SK-N-SH treated with all-trans-retinoic acid at 6 μM for 48 hours (cell line): ENCODE measurements around the gene TM4SF20.

Source experiments
- ATAC-seq: fragments of 200-7000 bp; cut with Tn5 transposase; 3 replicates; pipeline ENCODE4 v1.9.1; 2020; ENCODE audit warnings: mild to moderate bottlenecking, moderate library complexity
- ARNTL ChIP-seq: fragments of 450-650 bp; formaldehyde crosslinking; IDR thresholded peaks from 2 replicates; pipeline ENCODE4 v1.5.0; 2020; ENCODE audit warnings: low read depth, mild to moderate bottlenecking, moderate library complexity, borderline replicate concordance
- BACH2 ChIP-seq: fragments of 250-450 bp; sonication (Bioruptor Pico); IDR thresholded peaks from 2 replicates; pipeline ENCODE4 v1.9.0; 2021; ENCODE audit warnings: mild to moderate bottlenecking, borderline replicate concordance
- CREB5 ChIP-seq: fragments of 250-450 bp; sonication (Bioruptor Pico); IDR thresholded peaks from 2 replicates; pipeline ENCODE4 v1.5.1; 2020; ENCODE audit warnings: low read depth, mild to moderate bottlenecking, moderate library complexity
- CSDC2 ChIP-seq: fragments of 250-450 bp; sonication (Bioruptor Pico); IDR thresholded peaks from 2 replicates; pipeline ENCODE4 v1.5.0; 2020; ENCODE audit warnings: mild to moderate bottlenecking, moderate library complexity
- ESRRG ChIP-seq: fragments of 250-450 bp; sonication (Bioruptor Pico); IDR thresholded peaks from 2 replicates; pipeline ENCODE4 v1.6.1; 2021; ENCODE audit warnings: mild to moderate bottlenecking
- GLIS3 ChIP-seq: fragments of 250-450 bp; sonication (Bioruptor Pico); IDR thresholded peaks from 2 replicates; pipeline ENCODE4 v1.5.0; 2020; ENCODE audit warnings: mild to moderate bottlenecking, moderate library complexity
- ISL1 ChIP-seq: fragments of 250-450 bp; sonication (Bioruptor Pico); IDR thresholded peaks from 2 replicates; pipeline ENCODE4 v2.1.2; 2022; ENCODE audit warnings: mild to moderate bottlenecking, moderate library complexity
- OSR1 ChIP-seq: fragments of 250-450 bp; sonication (Bioruptor Pico); IDR thresholded peaks from 2 replicates; pipeline ENCODE4 v1.8.0; 2022; ENCODE audit warnings: moderate library complexity, mild to moderate bottlenecking, inconsistent platforms
- RARB ChIP-seq: fragments of 250-450 bp; sonication (Bioruptor Pico); IDR thresholded peaks from 2 replicates; pipeline ENCODE4 v1.8.0; 2021; ENCODE audit warnings: mild to moderate bottlenecking, moderate library complexity
- SNAI2 ChIP-seq: fragments of 250-450 bp; sonication (Bioruptor Pico); IDR thresholded peaks from 2 replicates; pipeline ENCODE4 v1.5.0; 2020; ENCODE audit warnings: mild to moderate bottlenecking, moderate library complexity
- TOX ChIP-seq: fragments of 250-450 bp; sonication (Bioruptor Pico); IDR thresholded peaks from 2 replicates; pipeline ENCODE4 v1.8.0; 2021; ENCODE audit warnings: mild to moderate bottlenecking, moderate library complexity, borderline replicate concordance
- ZC3H10 ChIP-seq: fragments of 250-450 bp; sonication (Bioruptor Pico); IDR thresholded peaks from 2 replicates; pipeline ENCODE4 v1.5.1; 2021; ENCODE audit warnings: mild to moderate bottlenecking, moderate library complexity
- ZFP3 ChIP-seq: fragments of 250-450 bp; sonication (Bioruptor Pico); IDR thresholded peaks from 2 replicates; pipeline ENCODE4 v1.5.0; 2020; ENCODE audit warnings: mild to moderate bottlenecking, moderate library complexity
- ZNF565 ChIP-seq: fragments of 450-650 bp; formaldehyde crosslinking; conservative IDR thresholded peaks from 2 replicates; pipeline ENCODE4 v1.5.0; 2020; ENCODE audit warnings: low read depth, mild to moderate bottlenecking, moderate library complexity
- ZNF8 ChIP-seq: fragments of 450-650 bp; formaldehyde crosslinking; IDR thresholded peaks from 2 replicates; pipeline ENCODE4 v1.5.0; 2020; ENCODE audit warnings: mild to moderate bottlenecking, moderate library complexity
- TF ChIP-seq, protein P1 (sequence below): fragments of 250-450 bp; sonication (Bioruptor Pico); IDR thresholded peaks from 2 replicates; pipeline ENCODE4 v1.8.0; 2020; ENCODE audit warnings: mild to moderate bottlenecking, moderate library complexity, borderline replicate concordance
- TF ChIP-seq, protein P2 (sequence below): fragments of 250-450 bp; sonication (Bioruptor Pico); IDR thresholded peaks from 2 replicates; pipeline ENCODE4 v1.5.1; 2021; ENCODE audit warnings: mild to moderate bottlenecking, moderate library complexity
- TF ChIP-seq, protein P3 (sequence below): fragments of 250-450 bp; sonication (Bioruptor Pico); IDR thresholded peaks from 2 replicates; pipeline ENCODE4 v1.5.0; 2020; ENCODE audit warnings: mild to moderate bottlenecking, moderate library complexity
- TF ChIP-seq, protein P4 (sequence below): fragments of 250-450 bp; sonication (Bioruptor Pico); IDR thresholded peaks from 2 replicates; pipeline ENCODE4 v1.8.0; 2021; ENCODE audit warnings: low read depth, mild to moderate bottlenecking, moderate library complexity, borderline replicate concordance

Gene TM4SF20

DNA sequence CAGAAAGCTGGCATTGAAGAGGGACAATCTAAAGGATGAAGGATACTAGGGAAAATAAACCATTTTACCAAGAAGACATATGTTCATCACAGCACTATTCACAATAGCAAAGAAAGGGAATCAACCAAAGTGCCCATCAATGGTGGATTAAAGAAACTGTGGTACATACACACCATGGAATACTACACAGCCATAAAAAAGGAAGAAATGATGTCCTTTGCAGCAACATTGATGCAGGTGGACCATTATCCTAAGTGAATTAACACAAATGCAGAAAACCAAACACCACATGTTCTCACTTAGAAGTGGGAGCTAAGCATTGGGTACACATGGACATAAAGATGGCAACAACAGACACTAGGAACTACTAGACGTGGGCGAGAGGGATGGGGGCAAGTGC, 61.3 kb downstream of the TM4SF20 start:
- TF ChIP-seq ARNTL (CRISPR knock-in tag), result no peak
- TF ChIP-seq ESRRG (CRISPR knock-in tag), result no peak
- TF ChIP-seq CSDC2 (CRISPR knock-in tag), result no peak
- no peak for TF ChIP-seq TOX (CRISPR knock-in tag)
- no peak for TF ChIP-seq SNAI2 (CRISPR knock-in tag)
- TF ChIP-seq ZNF8, result no peak
- TF ChIP-seq, protein P1, sequence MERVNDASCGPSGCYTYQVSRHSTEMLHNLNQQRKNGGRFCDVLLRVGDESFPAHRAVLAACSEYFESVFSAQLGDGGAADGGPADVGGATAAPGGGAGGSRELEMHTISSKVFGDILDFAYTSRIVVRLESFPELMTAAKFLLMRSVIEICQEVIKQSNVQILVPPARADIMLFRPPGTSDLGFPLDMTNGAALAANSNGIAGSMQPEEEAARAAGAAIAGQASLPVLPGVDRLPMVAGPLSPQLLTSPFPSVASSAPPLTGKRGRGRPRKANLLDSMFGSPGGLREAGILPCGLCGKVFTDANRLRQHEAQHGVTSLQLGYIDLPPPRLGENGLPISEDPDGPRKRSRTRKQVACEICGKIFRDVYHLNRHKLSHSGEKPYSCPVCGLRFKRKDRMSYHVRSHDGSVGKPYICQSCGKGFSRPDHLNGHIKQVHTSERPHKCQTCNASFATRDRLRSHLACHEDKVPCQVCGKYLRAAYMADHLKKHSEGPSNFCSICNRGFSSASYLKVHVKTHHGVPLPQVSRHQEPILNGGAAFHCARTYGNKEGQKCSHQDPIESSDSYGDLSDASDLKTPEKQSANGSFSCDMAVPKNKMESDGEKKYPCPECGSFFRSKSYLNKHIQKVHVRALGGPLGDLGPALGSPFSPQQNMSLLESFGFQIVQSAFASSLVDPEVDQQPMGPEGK (CRISPR knock-in tag), result no peak
- ATAC-seq, result no peak

DNA sequence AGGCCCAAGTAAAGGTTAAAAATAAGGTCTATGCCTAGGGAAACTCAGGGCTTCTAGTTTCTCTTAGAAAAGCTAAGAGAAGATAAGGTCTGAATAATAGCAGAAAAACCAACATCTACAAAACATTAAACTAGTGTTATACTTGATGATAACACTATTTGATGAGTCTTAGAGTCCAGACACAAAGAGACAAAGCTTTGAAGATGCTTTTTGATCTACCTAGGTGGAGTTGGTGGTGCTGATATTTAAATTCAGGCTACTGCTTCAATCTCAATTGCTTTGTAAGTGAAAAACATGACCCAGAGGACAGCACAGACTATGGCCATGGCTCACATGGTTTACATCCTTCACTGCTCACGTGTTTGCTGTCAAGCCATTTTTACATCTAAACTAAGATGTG, 65.8 kb downstream of the TM4SF20 start:
- ATAC-seq, result no peak
- TF ChIP-seq CREB5 (no peak), GLIS3 (no peak), OSR1 (CRISPR knock-in tag) (no peak), RARB (no peak), ZFP3 (CRISPR knock-in tag) (no peak), ZNF8 (no peak), ZC3H10 (no peak), BACH2 (no peak), ISL1 (no peak), ESRRG (CRISPR knock-in tag) (no peak), ZNF565 (CRISPR knock-in tag) (no peak)
- TF ChIP-seq, protein P2, sequence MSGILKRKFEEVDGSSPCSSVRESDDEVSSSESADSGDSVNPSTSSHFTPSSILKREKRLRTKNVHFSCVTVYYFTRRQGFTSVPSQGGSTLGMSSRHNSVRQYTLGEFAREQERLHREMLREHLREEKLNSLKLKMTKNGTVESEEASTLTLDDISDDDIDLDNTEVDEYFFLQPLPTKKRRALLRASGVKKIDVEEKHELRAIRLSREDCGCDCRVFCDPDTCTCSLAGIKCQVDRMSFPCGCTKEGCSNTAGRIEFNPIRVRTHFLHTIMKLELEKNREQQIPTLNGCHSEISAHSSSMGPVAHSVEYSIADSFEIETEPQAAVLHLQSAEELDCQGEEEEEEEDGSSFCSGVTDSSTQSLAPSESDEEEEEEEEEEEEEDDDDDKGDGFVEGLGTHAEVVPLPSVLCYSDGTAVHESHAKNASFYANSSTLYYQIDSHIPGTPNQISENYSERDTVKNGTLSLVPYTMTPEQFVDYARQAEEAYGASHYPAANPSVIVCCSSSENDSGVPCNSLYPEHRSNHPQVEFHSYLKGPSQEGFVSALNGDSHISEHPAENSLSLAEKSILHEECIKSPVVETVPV (CRISPR knock-in tag), result no peak
- TF ChIP-seq, protein P3, sequence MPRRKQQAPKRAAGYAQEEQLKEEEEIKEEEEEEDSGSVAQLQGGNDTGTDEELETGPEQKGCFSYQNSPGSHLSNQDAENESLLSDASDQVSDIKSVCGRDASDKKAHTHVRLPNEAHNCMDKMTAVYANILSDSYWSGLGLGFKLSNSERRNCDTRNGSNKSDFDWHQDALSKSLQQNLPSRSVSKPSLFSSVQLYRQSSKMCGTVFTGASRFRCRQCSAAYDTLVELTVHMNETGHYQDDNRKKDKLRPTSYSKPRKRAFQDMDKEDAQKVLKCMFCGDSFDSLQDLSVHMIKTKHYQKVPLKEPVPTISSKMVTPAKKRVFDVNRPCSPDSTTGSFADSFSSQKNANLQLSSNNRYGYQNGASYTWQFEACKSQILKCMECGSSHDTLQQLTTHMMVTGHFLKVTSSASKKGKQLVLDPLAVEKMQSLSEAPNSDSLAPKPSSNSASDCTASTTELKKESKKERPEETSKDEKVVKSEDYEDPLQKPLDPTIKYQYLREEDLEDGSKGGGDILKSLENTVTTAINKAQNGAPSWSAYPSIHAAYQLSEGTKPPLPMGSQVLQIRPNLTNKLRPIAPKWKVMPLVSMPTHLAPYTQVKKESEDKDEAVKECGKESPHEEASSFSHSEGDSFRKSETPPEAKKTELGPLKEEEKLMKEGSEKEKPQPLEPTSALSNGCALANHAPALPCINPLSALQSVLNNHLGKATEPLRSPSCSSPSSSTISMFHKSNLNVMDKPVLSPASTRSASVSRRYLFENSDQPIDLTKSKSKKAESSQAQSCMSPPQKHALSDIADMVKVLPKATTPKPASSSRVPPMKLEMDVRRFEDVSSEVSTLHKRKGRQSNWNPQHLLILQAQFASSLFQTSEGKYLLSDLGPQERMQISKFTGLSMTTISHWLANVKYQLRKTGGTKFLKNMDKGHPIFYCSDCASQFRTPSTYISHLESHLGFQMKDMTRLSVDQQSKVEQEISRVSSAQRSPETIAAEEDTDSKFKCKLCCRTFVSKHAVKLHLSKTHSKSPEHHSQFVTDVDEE (CRISPR knock-in tag), result no peak
- TF ChIP-seq, protein P1 (CRISPR knock-in tag), result no peak
- TF ChIP-seq, protein P4, sequence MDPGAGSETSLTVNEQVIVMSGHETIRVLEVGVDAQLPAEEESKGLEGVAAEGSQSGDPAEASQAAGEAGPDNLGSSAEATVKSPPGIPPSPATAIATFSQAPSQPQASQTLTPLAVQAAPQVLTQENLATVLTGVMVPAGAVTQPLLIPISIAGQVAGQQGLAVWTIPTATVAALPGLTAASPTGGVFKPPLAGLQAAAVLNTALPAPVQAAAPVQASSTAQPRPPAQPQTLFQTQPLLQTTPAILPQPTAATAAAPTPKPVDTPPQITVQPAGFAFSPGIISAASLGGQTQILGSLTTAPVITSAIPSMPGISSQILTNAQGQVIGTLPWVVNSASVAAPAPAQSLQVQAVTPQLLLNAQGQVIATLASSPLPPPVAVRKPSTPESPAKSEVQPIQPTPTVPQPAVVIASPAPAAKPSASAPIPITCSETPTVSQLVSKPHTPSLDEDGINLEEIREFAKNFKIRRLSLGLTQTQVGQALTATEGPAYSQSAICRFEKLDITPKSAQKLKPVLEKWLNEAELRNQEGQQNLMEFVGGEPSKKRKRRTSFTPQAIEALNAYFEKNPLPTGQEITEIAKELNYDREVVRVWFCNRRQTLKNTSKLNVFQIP (CRISPR knock-in tag), result no peak

- TF ChIP-seq GLIS3 (no peak), RARB (no peak)
- ATAC-seq, result no peak
Observed at GRCh38 chr2:227312579-227312978, 66.5 kb downstream of the TM4SF20 start.
